ENCODE data around the gene VPS36. TPM values are rescaled to one million over a fixed set of nuclear protein-coding genes. Genes with fewer than 3 reads are reported as not detected.

Gene VPS36
- total and polyA plus RNA-seq, 2 of the 8 experiments (the other 6 are each of a cell fraction or from before 2014, with no cell fraction given): 14.1 to 19.8 TPM

DNA sequence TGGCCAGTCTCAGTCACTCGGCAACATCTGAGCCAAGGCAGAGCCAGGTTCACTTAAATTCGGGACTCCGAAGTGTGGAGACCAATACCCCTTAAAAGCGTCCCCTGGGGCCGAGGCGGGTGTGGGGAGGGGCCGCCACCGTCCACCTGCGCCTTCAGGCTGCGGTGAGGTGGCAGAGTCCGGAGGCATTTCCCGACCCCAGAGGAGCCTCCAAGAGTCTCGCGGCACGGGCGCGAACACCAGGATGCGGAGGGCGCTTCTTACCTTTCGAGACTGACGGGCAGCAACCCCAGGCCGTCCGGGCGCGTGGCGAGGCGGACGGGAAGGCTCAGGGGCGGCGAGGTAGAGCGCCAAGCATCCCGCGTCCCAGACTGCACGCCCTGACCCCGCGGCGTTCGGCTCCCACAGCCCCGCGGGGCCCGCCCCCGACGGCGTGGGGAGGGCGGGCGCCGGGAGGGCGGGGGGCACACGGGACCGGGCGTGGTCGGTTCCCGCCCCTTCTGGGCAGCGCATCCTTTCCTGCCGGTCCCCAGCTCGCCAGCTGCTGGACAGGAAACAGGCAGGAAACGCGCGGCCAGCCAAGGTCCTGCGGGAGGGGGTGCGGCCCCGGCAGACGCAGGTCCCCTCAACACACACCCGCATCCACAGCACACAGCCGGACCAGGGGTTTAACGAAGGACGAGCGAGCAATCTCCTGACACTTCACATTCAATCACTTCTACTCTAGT lies 44.5 kb downstream of the VPS36 start, which contains the start of gene THSD1 (continued):
- TF ChIP-seq KDM5A (IDR thresholded peaks at IDR 0.05; ENCODE audit: low read length) (no peak), NANOG (IDR thresholded peaks at IDR 0.05; ENCODE audit: insufficient read depth, low read depth, low read length, poor library complexity, severe bottlenecking) (no peak), CBX8 (IDR thresholded peaks at IDR 0.05; ENCODE audit: borderline replicate concordance, low read depth, low read length) (no peak), TAF7 (optimal IDR thresholded peaks at IDR 0.05; ENCODE audit: borderline replicate concordance, low read depth, low read length) (no peak), RNF2 (IDR thresholded peaks at IDR 0.05; ENCODE audit: borderline replicate concordance, low read depth, low read length, missing control alignments, poor library complexity, severe bottlenecking) (peak; percentile 25), SUZ12 (IDR thresholded peaks at IDR 0.05; ENCODE audit: low read length) (peak; percentile 54; the same call in 1 of the 2 replicates), CTBP2 (IDR thresholded peaks at IDR 0.05; ENCODE audit: borderline replicate concordance, insufficient read depth, insufficient read length, low read length) (no peak), SAP30 (IDR thresholded peaks at IDR 0.05; ENCODE audit: insufficient read depth, insufficient replicate concordance, low read length) (no peak), JUND (IDR thresholded peaks at IDR 0.05; ENCODE audit: low read length) (no peak), E2F6 (IDR thresholded peaks at IDR 0.05) (0 out of 2 replicates have a peak, but pooled peaks have one; percentile 52), ZNF274 (IDR thresholded peaks at IDR 0.05; ENCODE audit: borderline replicate concordance, extremely low read depth, low read length) (no peak), ATF2 (IDR thresholded peaks at IDR 0.05; ENCODE audit: low read length) (no peak), YY1 (IDR thresholded peaks at IDR 0.05; ENCODE audit: low read depth, low read length) (no peak), SIN3A (conservative IDR thresholded peaks at IDR 0.05 in 1 of 2, IDR thresholded peaks at IDR 0.05 in 1 of 2; ENCODE audit: low read depth in 1 of 2, low read length in 2 of 2) (no peak), USF2 (IDR thresholded peaks at IDR 0.05; ENCODE audit: low read length) (no peak), KDM1A (IDR thresholded peaks at IDR 0.05; ENCODE audit: borderline replicate concordance, low read length) (no peak), TEAD4 (IDR thresholded peaks at IDR 0.05; ENCODE audit: low read depth, low read length) (no peak)
- TF ChIP-seq, protein P1, sequence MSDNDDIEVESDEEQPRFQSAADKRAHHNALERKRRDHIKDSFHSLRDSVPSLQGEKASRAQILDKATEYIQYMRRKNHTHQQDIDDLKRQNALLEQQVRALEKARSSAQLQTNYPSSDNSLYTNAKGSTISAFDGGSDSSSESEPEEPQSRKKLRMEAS (IDR thresholded peaks at IDR 0.05): peak; percentile 59

All from H1 (cell line).